Astrocyte of the spinal cord (primary cell): ENCODE data around the gene FBXL17.
"Not testable (repeated sequence)": the region's sequence is repeated elsewhere in the genome, so short reads cannot be mapped to it uniquely, and the experiment has no call there.

ENCODE experiments used
- DNase-seq: peaks from one replicate; pipeline ENCODE4 v3.0.0; 2011; ENCODE audit warnings: low read depth, low spot score
- H3K4me3 ChIP-seq: 2 replicates; pipeline ENCODE4 v1.5.1; 2011; ENCODE audit warnings: low read depth, mild to moderate bottlenecking, low read length, moderate library complexity
- in situ Hi-C: cut with HindIII; loops from 2 replicates; pipeline ENCODE4 v1.10.0; 2017; ENCODE audit warnings: low sequenced_read_pairs
- TF ChIP-seq, protein P1 (sequence below): IDR thresholded peaks from 2 replicates; pipeline ENCODE4 v1.5.1; 2012; ENCODE audit warnings: low read depth, mild to moderate bottlenecking, low read length, inconsistent platforms

The FBXL17 gene

DNA sequence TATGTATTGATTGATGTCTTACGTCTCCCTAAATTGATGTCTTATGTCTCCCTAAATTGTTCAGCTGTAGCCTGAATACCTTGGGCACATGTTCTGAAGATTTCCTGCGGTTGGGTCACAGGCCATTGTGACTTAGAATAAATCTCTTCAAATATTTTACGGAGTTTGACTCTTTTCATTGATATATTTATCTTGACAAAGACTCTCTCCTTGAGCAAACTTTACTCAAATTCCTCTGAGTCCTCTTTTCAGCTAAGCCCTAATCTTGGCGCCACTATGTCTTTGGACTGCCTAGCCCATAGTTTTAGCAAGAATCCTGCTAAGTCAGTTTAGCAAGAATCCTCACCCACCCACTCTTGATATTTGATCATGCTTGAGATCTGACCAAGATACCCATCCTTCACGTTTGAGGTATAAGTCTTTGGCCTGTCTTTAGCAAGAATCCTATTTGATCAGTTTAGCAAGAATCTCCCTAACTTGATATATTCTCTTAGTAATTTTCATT, 35.3 kb upstream of the FBXL17 start:
- in situ Hi-C loops = no loop called here
- no peak overlapping the region for H3K4me3 ChIP-seq
- DNase-seq = no peak
- TF ChIP-seq, protein P1, sequence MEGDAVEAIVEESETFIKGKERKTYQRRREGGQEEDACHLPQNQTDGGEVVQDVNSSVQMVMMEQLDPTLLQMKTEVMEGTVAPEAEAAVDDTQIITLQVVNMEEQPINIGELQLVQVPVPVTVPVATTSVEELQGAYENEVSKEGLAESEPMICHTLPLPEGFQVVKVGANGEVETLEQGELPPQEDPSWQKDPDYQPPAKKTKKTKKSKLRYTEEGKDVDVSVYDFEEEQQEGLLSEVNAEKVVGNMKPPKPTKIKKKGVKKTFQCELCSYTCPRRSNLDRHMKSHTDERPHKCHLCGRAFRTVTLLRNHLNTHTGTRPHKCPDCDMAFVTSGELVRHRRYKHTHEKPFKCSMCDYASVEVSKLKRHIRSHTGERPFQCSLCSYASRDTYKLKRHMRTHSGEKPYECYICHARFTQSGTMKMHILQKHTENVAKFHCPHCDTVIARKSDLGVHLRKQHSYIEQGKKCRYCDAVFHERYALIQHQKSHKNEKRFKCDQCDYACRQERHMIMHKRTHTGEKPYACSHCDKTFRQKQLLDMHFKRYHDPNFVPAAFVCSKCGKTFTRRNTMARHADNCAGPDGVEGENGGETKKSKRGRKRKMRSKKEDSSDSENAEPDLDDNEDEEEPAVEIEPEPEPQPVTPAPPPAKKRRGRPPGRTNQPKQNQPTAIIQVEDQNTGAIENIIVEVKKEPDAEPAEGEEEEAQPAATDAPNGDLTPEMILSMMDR = no peak

DNA sequence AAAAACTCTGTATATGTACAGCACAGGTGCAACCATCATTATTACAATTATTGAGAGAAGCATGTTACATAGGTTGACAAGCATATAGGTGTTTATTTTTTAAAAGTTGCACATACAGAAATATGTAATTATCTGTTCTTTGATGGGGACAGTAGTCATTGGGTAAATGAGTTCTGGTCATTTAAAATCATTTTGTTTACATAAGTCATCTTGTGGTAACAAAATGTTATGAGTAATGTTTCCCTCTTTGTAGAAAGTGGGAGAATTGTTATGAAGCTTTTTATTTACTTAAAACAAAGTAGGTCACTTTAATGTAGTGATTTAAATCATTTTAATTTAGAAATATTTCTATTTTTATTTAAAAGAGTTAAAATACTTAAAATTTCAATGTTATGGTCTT, 33.8 kb upstream of the FBXL17 start:
- in situ Hi-C loops = no loop called here
- H3K4me3 ChIP-seq = no peak overlapping the region
- no peak for DNase-seq
- TF ChIP-seq, protein P1 = no peak

DNA sequence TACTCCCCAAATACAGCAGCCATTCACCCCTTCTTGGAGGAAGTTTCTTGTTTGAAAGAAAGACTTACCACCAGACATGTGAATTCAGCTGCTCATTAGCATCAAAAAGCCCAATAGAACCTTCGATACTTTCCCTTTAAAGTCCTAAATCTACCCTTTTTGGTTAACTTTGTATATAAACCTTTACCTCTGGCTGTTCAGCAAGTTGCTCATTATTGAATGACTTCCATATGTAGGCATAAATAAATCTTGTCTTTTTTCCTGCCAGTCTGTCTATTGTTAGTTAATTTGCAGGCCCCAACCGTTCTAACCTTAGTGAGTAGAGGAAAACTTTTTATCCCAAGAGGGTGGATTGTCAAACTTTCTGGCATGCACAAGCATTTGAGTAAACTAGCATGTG, 27.9 kb upstream of the FBXL17 start:
- DNase-seq = no peak
- in situ Hi-C loops = no loop called here
- no peak overlapping the region for H3K4me3 ChIP-seq
- TF ChIP-seq, protein P1 = no peak

DNA sequence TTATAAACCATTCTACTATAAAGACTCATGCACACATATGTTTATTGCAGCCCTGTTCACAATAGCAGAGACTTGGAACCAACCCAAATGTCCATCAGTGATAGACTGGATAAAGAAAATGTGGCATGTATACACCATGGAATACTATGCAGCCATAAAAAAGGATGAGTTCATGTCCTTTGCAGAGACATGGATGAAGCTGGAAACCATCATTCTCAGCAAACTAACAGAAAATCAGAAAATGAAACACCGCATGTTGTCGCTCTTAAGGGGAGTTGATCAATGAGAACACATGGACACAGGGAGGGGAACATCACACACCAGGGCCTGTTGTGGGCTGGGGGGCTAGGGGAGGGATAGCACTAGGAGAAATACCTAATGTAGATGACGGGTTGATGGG, 23.3 kb upstream of the FBXL17 start:
- H3K4me3 ChIP-seq, DNase-seq, in situ Hi-C loops: not testable (repeated sequence)

DNA sequence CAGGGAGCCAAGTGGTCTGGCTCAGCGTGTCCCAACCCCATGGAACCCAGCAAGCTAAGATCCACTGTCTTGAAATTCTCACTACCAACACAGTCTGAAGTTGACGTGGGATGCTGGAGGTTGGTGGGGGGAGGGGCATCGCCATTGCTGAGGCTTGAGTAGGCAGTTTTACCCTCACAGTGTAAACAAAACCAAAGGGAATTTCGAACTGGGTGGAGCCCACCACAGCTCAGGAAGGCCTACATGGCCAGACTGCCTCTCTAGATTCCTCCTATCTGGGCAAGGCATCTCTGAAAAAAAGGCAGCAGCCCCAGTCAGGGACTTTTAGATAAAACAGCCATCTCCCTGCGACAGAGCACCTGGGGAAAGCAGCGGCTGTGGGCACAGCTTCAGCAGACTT, 17.1 kb upstream of the FBXL17 start:
- in situ Hi-C loops = no loop called here
- no peak overlapping the region for H3K4me3 ChIP-seq
- DNase-seq = no peak
- TF ChIP-seq, protein P1 = no peak

DNA sequence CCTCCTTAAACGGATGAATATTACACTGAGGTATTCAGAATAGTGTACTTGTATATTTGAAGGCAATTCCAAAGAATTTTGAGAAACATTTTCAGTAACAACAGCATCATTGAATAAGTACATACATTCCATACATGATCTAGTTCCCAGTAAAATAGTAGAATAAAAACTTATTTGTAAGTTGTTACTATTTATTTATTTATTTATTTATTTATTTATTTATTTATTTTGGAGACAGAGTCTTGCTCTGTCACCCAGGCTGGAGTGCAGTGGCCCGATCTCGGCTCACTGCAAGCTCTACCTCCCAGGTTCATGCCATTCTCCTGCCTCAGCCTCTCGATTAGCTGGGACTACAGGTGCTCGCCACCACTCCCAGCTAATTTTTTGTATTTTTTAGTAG, 14.9 kb upstream of the FBXL17 start:
- in situ Hi-C loops, DNase-seq, H3K4me3 ChIP-seq: not testable (repeated sequence)

DNA sequence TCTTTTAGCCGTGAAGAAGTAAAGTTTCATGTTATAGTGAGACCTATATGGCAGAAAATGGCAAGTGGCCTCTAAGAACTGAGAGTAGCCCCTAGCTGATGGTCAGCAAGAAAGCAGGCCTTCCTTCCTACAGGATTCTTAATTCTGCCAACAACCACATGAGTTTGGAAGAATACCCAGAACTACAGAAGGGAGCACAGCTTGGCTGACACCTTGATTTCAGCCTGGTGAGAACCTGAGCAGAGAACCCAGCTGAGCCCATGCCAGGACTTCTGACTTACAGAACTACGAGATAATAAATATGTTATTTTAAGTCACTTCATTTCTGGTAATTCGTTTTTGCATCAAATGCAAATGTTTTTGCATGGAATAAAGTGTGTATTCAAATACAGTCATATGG, 5.9 kb upstream of the FBXL17 start:
- in situ Hi-C loops = no loop called here
- TF ChIP-seq, protein P1 = no peak
- DNase-seq = no peak

More for the DNA sequence above, 5.9 kb upstream of the FBXL17 start:
- no peak overlapping the region for H3K4me3 ChIP-seq
